ENCODE measurements around the gene PPM1J. TPM values are rescaled to one million over a fixed set of nuclear protein-coding genes. Genes with fewer than 3 reads are reported as not detected.
A peak's percentile ranks its signal among the peaks of the same experiment; 100 is the strongest.

Gene PPM1J
- total RNA-seq (2014; rRNA removed; shearing (Covaris generic)): 0.13 and 0.54 TPM in 2 replicates
- polyA plus RNA-seq (2016; fragmentation: Nextera tagmentation; extraction: Ambion mirVana): 0.95 and 1.5 TPM in 2 replicates

DNA sequence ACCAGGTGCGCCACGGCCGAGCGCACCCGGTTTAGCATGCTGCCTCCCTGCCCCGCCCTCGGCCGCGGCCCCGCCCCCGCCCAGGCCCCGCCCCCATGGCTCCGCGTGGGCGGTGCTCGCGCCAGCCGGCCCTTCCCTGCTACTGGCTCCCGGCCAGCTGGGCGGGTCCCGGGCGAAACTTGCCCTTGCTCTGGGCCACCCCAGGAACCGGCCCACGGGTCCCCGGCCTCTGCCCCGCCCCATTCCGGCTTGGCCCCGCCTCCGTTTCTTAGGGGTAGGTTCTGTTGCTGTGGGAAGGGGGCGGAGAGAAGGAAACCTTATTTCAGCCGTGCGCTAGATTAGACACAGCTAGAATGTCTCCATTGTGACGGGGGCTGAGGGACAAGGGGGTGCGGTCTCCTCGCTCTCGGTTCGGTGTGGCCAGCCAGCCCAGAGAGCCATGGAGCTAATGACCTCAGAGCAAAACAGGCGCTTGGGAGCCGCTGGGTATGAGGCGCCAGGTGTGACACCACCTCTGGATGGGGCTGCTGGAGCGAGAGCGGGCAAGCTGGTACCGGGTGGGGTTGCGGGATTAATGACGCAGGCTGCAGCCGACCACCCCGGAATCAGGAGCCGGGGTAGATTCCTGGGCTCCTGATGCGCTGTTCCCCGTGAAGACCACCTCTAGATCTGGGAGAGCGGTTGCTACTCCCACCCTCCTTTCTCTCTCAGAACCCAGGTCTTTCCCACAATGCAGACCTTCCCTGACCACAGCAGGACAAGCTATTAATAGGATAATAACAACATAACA lies at the start of gene PPM1J:
Gene PPM1J (minus strand): TSS at position 69 of the 790 bp plus-strand sequence. CDS start 31 bp downstream, at position 38.
- peak; percentile 91 for DNase-seq
- peaks cover 3% of the 10 kb centered on the region for H3K4me1 ChIP-seq (ENCODE audit: insufficient read depth)
- no peaks in the 10 kb centered on the region for H3K9me2 ChIP-seq (ENCODE audit: insufficient read depth)

GRCh38 chr1:112762541-112763500 lies 47.7 kb upstream of the PPM1J start:
- DNase-seq: peak; percentile 22
- H3K27ac ChIP-seq: no peak overlapping the region
- in situ Hi-C loops (cut with MboI): no loop called here

More for the DNA sequence above, at the start of gene PPM1J:
- H3K9ac ChIP-seq: peak within 1 kb of the TSS; percentile 46
- peak within 1 kb of the TSS; percentile 70 for H3K4me3 ChIP-seq
- TF ChIP-seq EZH2phosphoT487 (IDR thresholded peaks at IDR 0.05; ENCODE audit: insufficient read depth, low read depth) (no peak), EZH2 (IDR thresholded peaks at IDR 0.05; ENCODE audit: insufficient read depth, poor library complexity, severe bottlenecking) (no peak)
- in situ Hi-C loops (cut with MboI): no loop called here
- H3K27me3 ChIP-seq (replicated peaks; ENCODE audit: insufficient read depth): no peaks in the 10 kb centered on the region
- no peaks in the 10 kb centered on the region for H3K79me2 ChIP-seq (ENCODE audit: insufficient read depth)
- no peaks in the 10 kb centered on the region for H3K36me3 ChIP-seq (ENCODE audit: low read depth)
- peak within 1 kb of the TSS; percentile 15; the same call in 1 of the 2 replicates for H3K27ac ChIP-seq
- H3F3A ChIP-seq (ENCODE audit: insufficient read depth): peaks cover 5% of the 10 kb centered on the region
- no peaks in the 10 kb centered on the region for H4K20me1 ChIP-seq (ENCODE audit: insufficient read depth)
- H3K4me2 ChIP-seq (ENCODE audit: unreplicated experiment): peak within 1 kb of the TSS; percentile 69
- peak within 1 kb of the TSS; percentile 91 for H2AFZ ChIP-seq
- H3K9me3 ChIP-seq (ENCODE audit: low read depth): no peaks in the 10 kb centered on the region
- WGBS, 2 experiments (ENCODE audit: low coverage in 1 of 2, low lambda C conversion rate in 2 of 2, missing lambda C conversion rate in 2 of 2): 1 to 2% methylated on average over 27 to 34 of the region's 51 CpGs

GRCh38 chr1:112761714-112762480 lies 46.8 kb upstream of the PPM1J start:
- Histone ChIP-seq H3K79me2 (ENCODE audit: insufficient read depth) (no peaks in the 10 kb centered on the region), H3K9me3 (ENCODE audit: low read depth) (no peaks in the 10 kb centered on the region), H3K9me2 (ENCODE audit: insufficient read depth) (no peaks in the 10 kb centered on the region), H3K4me3 (no peak overlapping the region), H3K27ac (no peak overlapping the region), H3K4me1 (ENCODE audit: insufficient read depth) (peaks cover 9% of the 10 kb centered on the region), H3K9ac (no peak overlapping the region), H3F3A (ENCODE audit: insufficient read depth) (no peaks in the 10 kb centered on the region), H2AFZ (peak overlapping the region; percentile 62), H3K36me3 (ENCODE audit: low read depth) (no peaks in the 10 kb centered on the region), H4K20me1 (ENCODE audit: insufficient read depth) (no peaks in the 10 kb centered on the region), H3K27me3 (replicated peaks; ENCODE audit: insufficient read depth) (no peaks in the 10 kb centered on the region), H3K4me2 (ENCODE audit: unreplicated experiment) (no peak overlapping the region)
- TF ChIP-seq EZH2phosphoT487 (IDR thresholded peaks at IDR 0.05; ENCODE audit: insufficient read depth, low read depth): no peak
- no peak for TF ChIP-seq EZH2 (IDR thresholded peaks at IDR 0.05; ENCODE audit: insufficient read depth, poor library complexity, severe bottlenecking)
- 71 to 75% methylated on average over 9 of the region's 9 CpGs for WGBS, 2 experiments (ENCODE audit: low coverage in 1 of 2, low lambda C conversion rate in 2 of 2, missing lambda C conversion rate in 2 of 2)
- in situ Hi-C loops (cut with MboI): no loop called here
- no peak for DNase-seq

More at GRCh38 chr1:112762541-112763500, 47.7 kb upstream of the PPM1J start:
- Histone ChIP-seq H3K9me3 (ENCODE audit: low read depth) (no peaks in the 10 kb centered on the region), H3K4me3 (no peak overlapping the region), H4K20me1 (ENCODE audit: insufficient read depth) (no peaks in the 10 kb centered on the region), H3K4me1 (ENCODE audit: insufficient read depth) (peaks cover 9% of the 10 kb centered on the region), H3K27me3 (replicated peaks; ENCODE audit: insufficient read depth) (no peaks in the 10 kb centered on the region), H3K36me3 (ENCODE audit: low read depth) (no peaks in the 10 kb centered on the region), H3F3A (ENCODE audit: insufficient read depth) (no peaks in the 10 kb centered on the region), H3K9me2 (ENCODE audit: insufficient read depth) (no peaks in the 10 kb centered on the region), H3K79me2 (ENCODE audit: insufficient read depth) (no peaks in the 10 kb centered on the region), H3K9ac (no peak overlapping the region), H2AFZ (peak overlapping the region; percentile 62), H3K4me2 (ENCODE audit: unreplicated experiment) (no peak overlapping the region)
- 62 to 64% methylated on average over 12 of the region's 12 CpGs for WGBS, 2 experiments (ENCODE audit: low coverage in 1 of 2, low lambda C conversion rate in 2 of 2, missing lambda C conversion rate in 2 of 2)
- TF ChIP-seq EZH2phosphoT487 (IDR thresholded peaks at IDR 0.05; ENCODE audit: insufficient read depth, low read depth) (no peak), EZH2 (IDR thresholded peaks at IDR 0.05; ENCODE audit: insufficient read depth, poor library complexity, severe bottlenecking) (no peak)
